ENCODE measurements around the gene ERN1.

Gene ERN1

DNA sequence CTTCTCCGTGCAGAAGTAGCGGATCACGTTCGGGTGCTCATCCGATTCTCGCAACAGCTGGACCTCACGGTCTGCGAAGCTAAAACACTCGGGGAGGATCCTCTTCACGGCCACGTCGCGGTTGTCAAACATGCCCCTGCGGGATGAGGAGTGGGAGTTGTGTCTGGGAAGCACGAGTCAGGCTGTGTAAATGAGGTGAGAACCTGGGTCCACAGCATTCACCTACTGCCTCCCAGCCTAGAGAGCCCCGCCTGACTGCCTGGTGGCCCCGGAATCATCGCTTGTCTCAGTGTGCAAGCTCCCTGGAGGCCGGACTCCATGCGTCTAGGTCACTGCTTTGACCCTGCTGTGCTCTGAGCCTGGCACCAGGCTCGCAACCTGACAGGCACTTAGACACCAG, 75.6 kb downstream of the ERN1 start:
- TF ChIP-seq, protein P1, sequence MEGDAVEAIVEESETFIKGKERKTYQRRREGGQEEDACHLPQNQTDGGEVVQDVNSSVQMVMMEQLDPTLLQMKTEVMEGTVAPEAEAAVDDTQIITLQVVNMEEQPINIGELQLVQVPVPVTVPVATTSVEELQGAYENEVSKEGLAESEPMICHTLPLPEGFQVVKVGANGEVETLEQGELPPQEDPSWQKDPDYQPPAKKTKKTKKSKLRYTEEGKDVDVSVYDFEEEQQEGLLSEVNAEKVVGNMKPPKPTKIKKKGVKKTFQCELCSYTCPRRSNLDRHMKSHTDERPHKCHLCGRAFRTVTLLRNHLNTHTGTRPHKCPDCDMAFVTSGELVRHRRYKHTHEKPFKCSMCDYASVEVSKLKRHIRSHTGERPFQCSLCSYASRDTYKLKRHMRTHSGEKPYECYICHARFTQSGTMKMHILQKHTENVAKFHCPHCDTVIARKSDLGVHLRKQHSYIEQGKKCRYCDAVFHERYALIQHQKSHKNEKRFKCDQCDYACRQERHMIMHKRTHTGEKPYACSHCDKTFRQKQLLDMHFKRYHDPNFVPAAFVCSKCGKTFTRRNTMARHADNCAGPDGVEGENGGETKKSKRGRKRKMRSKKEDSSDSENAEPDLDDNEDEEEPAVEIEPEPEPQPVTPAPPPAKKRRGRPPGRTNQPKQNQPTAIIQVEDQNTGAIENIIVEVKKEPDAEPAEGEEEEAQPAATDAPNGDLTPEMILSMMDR (conservative IDR thresholded peaks at IDR 0.05; ENCODE audit: low read depth, low read length): no peak
- DNase-seq (ENCODE audit: low read depth): no peak
- H3K4me3 ChIP-seq (ENCODE audit: low read length): no peak overlapping the region

- H3K4me3 ChIP-seq (ENCODE audit: low read length): no peak overlapping the region
- DNase-seq (ENCODE audit: low read depth): no peak
- TF ChIP-seq, protein P1 (conservative IDR thresholded peaks at IDR 0.05; ENCODE audit: low read depth, low read length): no peak
Observed at GRCh38 chr17:64053101-64053500, 76.8 kb downstream of the ERN1 start.

GRCh38 chr17:64051153-64051552, 78.8 kb downstream of the ERN1 start:
- no peak for DNase-seq (ENCODE audit: low read depth)
- no peak overlapping the region for H3K4me3 ChIP-seq (ENCODE audit: low read length)

DNA sequence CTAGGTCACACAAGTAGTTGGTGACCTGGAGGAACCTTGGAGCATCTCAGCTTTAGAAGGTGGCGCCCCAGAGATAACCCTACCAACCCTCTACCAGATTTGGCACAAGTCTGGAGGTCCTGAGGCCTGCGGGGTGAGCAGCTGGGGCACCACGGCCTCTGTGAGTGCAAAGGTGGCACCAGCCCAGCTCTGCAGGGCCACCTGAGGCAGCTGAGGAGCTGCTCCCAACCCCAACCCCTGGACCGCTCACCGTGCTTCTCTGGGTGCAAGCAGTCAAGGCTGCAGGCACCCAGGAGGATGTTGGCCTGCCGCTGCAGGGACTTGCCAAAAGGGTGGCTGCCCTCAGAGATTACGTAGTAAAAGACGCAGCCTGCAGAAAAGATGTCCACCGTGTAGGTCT, 81.1 kb downstream of the ERN1 start:
- H3K4me3 ChIP-seq (ENCODE audit: low read length): no peak overlapping the region
- TF ChIP-seq, protein P1 (conservative IDR thresholded peaks at IDR 0.05; ENCODE audit: low read depth, low read length): no peak
- no peak for DNase-seq (ENCODE audit: low read depth)

More at GRCh38 chr17:64051153-64051552, 78.8 kb downstream of the ERN1 start:
- TF ChIP-seq, protein P1 (conservative IDR thresholded peaks at IDR 0.05; ENCODE audit: low read depth, low read length): no peak

- no peak for DNase-seq (ENCODE audit: low read depth)
- no peak overlapping the region for H3K4me3 ChIP-seq (ENCODE audit: low read length)
- TF ChIP-seq, protein P1 (conservative IDR thresholded peaks at IDR 0.05; ENCODE audit: low read depth, low read length): no peak
Observed at GRCh38 chr17:64045176-64045575, 84.8 kb downstream of the ERN1 start.

DNA sequence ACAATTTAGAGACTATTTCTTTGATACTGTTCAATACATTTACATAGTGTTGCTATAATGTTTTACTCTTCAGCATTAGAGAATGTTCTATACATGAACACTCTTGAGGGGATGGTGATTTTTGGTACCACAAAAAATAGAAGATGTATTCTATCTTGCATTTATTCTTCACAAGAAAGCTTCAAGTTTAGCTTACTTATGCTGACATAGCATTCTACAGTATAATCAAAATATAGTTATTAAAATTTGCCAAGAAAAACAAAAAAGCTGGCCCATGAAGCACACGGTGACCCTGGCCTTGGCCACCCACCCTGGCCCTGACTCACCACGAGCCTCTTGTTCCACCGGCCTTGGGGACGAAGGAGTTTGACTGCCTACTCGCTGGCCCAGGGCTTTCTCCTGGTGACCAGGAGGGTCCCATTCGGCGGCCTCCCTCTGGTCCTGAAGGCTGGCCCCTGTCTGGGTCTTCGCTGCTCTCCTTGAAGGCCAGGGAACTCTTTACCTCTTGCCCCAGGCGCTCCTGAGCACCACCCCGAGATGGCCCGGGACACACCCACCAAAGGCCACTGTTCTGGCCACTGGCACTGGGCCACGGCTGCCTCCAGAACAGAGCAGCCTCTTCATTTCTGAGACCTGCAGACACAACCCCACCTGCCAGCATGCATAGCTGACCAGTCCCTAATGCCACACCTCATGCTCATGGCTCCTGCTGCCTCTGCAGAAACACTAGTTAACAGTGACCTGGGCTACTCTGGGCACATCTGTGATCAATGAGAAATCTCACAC, 87.1 kb downstream of the ERN1 start:
- H3K4me3 ChIP-seq (ENCODE audit: low read length): no peak overlapping the region
- no peak for DNase-seq (ENCODE audit: low read depth)
- TF ChIP-seq, protein P1 (conservative IDR thresholded peaks at IDR 0.05; ENCODE audit: low read depth, low read length): no peak

DNA sequence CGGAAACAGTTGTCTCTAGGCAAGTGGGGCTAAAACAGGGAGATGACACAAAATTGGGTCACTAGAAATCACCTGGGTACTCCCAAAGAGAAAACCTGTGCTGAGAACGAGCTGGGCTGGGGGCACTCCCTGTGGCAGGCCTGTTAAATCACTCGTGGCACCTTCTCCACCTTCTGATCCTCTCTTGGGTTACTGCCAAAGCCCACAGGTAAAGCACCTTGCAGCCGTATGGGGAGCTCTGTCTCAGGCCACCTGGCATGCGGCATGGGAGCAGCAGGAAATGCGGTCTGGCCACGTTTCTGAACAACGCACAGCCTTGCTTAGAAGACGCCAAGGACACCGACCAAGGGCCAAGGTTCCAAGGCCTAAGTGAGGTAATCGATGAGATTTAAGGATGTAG, 88.0 kb downstream of the ERN1 start:
- TF ChIP-seq, protein P1 (conservative IDR thresholded peaks at IDR 0.05; ENCODE audit: low read depth, low read length): no peak
- no peak for DNase-seq (ENCODE audit: low read depth)
- no peak overlapping the region for H3K4me3 ChIP-seq (ENCODE audit: low read length)

Data from retinal pigment epithelial cell (primary cell).